Measurements from ENCODE around the gene EPN2. TPM values are rescaled to one million over a fixed set of nuclear protein-coding genes. Genes with fewer than 3 reads are reported as not detected.

EPN2 gene
- total RNA-seq, 4 donors from 2014 or later = 69.4 to 251 (median 96.3) TPM

DNA sequence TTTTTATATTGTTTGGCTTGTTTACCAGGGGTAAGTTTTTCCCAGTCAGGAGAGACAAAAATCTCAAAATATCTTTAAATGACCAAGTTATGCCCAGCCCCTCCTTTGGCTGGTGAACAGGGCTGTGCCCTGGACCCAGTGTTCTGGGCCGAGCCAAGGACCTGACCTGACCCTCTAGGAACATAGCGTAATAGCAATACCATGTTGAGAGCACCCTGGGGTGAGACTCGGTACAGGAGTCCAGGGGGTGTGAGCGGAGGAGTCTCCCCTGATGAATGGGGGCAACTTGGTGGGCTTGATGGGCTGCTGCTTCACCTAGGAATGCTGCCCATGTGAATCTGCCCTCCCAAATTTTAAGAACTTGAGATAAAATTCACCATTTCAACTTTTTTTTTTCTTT, 77.9 kb downstream of the EPN2 start:
- TF ChIP-seq POLR2A (IDR thresholded peaks at IDR 0.05) = no peak
- TF ChIP-seq, protein P1, sequence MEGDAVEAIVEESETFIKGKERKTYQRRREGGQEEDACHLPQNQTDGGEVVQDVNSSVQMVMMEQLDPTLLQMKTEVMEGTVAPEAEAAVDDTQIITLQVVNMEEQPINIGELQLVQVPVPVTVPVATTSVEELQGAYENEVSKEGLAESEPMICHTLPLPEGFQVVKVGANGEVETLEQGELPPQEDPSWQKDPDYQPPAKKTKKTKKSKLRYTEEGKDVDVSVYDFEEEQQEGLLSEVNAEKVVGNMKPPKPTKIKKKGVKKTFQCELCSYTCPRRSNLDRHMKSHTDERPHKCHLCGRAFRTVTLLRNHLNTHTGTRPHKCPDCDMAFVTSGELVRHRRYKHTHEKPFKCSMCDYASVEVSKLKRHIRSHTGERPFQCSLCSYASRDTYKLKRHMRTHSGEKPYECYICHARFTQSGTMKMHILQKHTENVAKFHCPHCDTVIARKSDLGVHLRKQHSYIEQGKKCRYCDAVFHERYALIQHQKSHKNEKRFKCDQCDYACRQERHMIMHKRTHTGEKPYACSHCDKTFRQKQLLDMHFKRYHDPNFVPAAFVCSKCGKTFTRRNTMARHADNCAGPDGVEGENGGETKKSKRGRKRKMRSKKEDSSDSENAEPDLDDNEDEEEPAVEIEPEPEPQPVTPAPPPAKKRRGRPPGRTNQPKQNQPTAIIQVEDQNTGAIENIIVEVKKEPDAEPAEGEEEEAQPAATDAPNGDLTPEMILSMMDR (IDR thresholded peaks at IDR 0.05) = no peak
- no peak overlapping the region for H3K4me3 ChIP-seq (ENCODE audit: low read depth, poor library complexity, severe bottlenecking)
- DNase-seq (ENCODE audit: low spot score in 2 of 2) = no peak
- intact Hi-C loops (cut with DNase I; ENCODE audit: low total_unique reads) = no loop called here
- 93 to 96% methylated on average over 4 of the region's 4 CpGs for WGBS, 2 donors

DNA sequence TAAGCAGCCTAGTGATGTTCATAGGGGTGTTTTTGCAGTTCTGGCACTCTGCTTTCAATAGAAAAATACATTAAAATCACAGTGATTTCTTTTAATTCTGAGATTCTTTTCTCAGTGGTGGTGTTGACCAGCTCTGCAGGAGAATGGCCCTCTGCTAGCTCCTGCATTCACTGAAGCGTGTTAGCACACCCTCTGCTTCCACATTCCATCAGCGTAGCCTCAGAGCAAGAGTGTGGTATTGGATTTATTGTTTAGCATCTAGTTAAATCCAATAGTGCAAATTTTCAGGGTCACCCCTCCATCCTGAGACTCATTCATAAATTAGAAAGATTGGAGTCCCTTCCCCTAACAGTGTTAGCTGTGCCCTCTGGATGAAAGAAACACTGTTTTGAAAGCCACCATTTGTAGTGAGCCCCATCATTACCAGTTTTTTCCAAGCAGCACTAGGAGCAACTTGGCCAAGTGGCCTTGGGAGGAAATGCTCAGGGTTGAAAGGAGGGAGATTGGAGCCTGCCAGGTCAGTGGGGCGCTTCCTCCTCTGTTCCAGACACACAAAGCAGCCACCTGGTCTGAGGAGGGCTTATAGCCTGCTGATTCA, 79.7 kb downstream of the EPN2 start:
- intact Hi-C loops (cut with DNase I; ENCODE audit: low total_unique reads) = no loop called here
- H3K4me3 ChIP-seq (ENCODE audit: low read depth, poor library complexity, severe bottlenecking) = no peak overlapping the region
- WGBS, 2 donors = 88% methylated on average over 3 of the region's 3 CpGs
- no peak for DNase-seq (ENCODE audit: low spot score in 2 of 2)
- TF ChIP-seq POLR2A (IDR thresholded peaks at IDR 0.05) = no peak
- TF ChIP-seq, protein P1 (IDR thresholded peaks at IDR 0.05) = no peak

DNA sequence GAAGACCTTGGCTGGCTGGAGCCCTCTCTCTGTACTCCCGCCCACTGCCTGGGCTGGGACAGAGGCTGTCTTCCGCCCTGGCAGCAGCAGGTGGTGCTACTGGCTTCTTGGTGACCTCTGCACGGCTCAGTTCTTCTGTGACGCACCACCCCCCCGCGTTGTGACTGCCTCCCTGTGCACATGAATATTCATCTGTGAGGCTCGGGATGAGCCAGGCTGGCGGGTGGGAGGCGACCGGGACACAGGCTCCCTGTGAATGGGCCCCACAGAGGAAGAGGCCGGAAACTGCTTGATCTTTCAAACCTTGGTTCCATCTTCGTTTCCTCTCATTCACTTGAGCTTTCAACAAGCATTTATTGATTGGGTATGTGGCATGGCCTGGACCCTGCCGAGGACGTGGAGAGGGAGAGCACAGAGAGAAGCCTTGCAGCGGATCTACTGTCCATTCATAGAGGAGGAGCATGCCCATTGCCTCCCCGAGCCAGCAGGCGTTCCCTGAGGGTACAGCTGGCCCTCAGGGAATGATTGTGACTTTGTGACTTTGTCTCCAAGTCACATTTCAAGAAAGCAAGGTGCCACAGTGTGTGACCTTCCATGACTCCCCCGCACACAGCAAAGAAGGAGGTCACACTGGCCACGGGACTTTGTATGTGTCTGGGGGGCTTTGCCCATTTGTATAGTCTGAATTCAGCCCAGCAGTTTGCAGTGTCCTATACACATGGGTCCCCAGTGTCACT, 80.4 kb downstream of the EPN2 start:
- intact Hi-C loops (cut with DNase I; ENCODE audit: low total_unique reads) = no loop called here
- DNase-seq (ENCODE audit: low spot score in 2 of 2) = no peak
- H3K4me3 ChIP-seq (ENCODE audit: low read depth, poor library complexity, severe bottlenecking) = no peak overlapping the region
- TF ChIP-seq POLR2A (IDR thresholded peaks at IDR 0.05) = no peak
- TF ChIP-seq, protein P1 (IDR thresholded peaks at IDR 0.05) = no peak
- 53 to 77% methylated on average over 16 to 19 of the region's 19 CpGs for WGBS, 2 donors

DNA sequence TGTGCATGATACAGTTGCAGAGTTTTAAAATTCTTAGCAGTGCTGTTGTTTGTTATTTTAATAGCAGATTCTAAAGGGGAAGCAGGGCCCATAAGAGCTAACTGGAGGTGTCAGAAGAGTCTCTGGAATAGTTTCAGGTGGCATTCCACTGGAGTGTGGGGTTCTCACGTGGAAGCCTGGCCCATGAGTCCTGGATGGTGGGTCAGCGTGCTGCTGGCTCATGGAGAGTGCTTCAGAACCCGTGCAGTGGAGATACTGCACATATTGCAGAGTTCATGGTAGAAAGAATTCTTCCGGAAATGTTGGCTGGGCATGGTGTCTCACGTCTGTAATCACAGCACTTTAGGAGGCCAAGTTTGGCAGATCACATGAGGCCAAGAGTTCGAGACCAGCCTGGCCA, 81.4 kb downstream of the EPN2 start:
- intact Hi-C loops (cut with DNase I; ENCODE audit: low total_unique reads) = no loop called here
- no peak for DNase-seq (ENCODE audit: low spot score in 2 of 2)
- H3K4me3 ChIP-seq (ENCODE audit: low read depth, poor library complexity, severe bottlenecking) = no peak overlapping the region
- TF ChIP-seq, protein P1 (IDR thresholded peaks at IDR 0.05) = no peak
- no peak for TF ChIP-seq POLR2A (IDR thresholded peaks at IDR 0.05)
- 79 to 88% methylated on average over 6 of the region's 6 CpGs for WGBS, 2 donors

DNA sequence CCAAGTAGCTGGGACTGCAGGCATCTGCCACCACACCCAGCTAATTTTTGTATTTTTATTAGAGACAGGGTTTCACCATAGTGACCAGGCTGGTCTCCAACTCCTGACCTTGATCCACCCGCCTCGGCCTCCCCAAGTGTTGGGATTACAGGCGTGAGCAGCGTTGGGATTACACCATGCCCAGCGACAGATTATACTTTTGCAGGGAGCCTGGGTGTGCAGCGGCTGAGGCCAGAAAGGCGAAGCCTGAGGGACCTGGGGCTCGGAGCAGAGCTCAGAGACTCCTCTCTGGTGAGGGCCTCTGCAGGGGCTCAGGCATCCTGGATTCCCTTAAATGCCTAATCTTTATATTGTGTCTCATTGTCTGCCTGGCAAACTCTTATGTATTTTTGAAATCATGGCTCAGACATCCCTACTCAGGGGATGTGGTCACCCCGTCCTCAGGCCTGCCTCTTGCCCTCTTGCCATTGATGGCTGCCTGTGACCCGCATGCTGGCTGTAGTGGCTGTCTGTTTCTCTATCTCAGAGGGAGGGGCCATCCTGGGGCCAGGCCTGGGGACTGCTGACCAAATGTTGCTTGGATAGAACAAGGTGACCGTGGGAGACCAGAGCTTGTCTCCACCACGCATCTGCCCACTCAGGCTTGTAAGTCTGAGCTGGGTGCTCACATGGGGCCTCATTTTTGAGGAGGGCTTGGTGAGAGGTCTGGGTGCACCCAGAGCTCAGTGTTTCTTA, 82.8 kb downstream of the EPN2 start:
- no peak for DNase-seq (ENCODE audit: low spot score in 2 of 2)
- no peak for TF ChIP-seq POLR2A (IDR thresholded peaks at IDR 0.05)
- TF ChIP-seq, protein P1 (IDR thresholded peaks at IDR 0.05) = no peak
- intact Hi-C loops (cut with DNase I; ENCODE audit: low total_unique reads) = no loop called here
- no peak overlapping the region for H3K4me3 ChIP-seq (ENCODE audit: low read depth, poor library complexity, severe bottlenecking)
- WGBS, 2 donors = 92 to 95% methylated on average over 12 of the region's 12 CpGs
